DMS153 (cell line): ENCODE measurements around the gene ITPRIP.
A peak's percentile ranks its signal among the peaks of the same experiment; 100 is the strongest.

ENCODE experiments used
- DNase-seq: peaks from one replicate; lab custom pipeline; 2025; lab: John Stamatoyannopoulos, UW

The ITPRIP gene

DNA sequence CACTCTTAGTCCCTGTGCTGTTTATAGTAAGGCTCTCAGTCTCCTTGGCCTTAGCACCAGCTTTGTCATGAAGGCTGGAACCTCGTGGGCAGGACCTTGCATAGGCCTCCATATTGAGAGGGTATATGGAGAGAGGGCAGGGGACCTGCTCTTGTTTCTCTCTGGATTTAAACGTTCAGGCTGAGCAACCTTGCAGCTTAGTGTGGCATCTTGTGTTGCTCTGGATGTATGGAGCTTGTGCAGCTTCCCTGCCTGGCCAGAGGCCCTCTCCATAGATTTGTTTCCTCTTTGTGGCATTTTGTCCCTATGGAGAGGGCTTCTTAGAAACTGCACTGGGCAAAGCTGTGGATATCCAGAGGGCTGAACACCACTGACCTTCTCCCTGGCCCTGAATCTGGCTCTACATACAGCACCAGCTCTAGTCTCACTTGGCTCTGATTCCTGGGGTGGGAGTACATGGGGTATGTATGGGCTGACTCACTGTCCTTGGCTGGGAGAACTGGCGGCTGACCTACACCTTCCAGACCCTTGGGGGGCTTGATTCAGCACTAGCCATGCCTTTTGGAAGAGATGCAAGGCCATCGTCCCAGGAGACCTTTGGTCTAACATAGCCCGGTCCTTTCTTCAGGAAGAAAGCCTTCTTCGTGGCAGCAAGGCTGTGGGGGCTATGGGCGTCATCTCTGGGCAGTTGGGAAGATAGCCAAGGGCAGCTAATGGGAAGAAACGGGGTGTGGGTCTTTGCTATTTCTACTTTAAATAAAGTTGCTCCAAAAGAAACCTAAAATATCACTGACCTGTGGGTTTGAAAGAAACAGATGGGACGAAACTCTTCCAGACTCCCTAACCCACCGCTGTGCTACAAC, 30.5 kb downstream of the ITPRIP start:
- no peak for DNase-seq

- DNase-seq: no peak
Observed at GRCh38 chr10:104306897-104307296, 31.4 kb downstream of the ITPRIP start.

DNA sequence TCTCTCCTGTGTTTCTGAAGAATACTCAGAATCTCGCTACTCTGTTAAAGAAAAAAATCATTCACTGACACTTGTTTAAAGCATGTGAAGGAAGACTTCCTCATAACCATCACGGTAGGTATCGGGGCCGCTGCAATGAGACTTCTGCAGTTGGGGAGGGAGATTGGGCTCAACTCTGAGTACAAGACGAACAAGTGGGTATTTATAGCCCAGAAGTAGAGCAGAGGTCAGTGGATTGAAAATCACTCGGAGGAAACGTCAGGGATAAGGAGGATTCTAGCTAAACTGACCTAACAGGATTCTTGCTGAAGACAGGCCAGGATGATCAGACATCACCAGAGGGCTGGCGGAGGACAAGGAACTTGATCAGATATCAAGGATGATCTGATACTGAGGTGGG, 33.3 kb downstream of the ITPRIP start:
- no peak for DNase-seq

- DNase-seq: no peak
Observed at GRCh38 chr10:104304356-104304745, 33.9 kb downstream of the ITPRIP start.

GRCh38 chr10:104303594-104304355, 34.5 kb downstream of the ITPRIP start:
- no peak for DNase-seq

DNA sequence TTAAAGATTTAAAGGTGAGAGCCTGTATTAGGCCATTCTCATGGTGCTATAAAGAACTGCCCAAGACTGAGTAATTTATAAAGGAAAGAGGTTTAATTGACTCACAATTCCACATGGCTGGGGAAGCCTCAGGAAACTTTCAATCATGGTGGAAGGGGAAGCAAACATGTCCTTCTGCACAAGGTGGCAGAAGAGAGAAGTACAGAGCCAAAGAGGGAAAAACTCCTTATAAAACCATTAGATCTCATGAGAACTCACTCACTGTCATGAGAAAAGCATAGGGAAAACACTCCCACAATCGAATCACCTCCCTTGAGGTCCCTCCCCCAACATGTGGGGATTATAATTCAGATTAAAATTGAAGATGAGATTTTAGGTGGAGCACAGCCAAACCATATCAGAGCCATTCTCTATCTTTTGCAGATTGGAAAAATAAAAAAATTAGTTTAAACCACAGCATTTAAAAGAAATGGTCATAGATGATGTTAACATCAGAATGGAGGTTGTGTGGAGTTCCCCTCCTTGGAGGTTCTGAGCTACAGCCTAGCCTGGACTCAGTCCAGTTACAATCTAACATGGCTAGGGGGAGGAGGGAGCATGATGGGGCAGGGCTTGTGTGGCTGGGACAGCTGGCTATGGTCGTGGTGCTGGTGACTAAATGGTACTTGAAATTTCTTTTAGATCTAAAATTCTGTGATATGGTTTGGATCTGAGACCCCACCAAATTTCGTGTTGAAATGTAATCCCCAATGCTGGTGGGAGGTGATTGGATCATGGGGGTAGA, 36.2 kb downstream of the ITPRIP start:
- no peak for DNase-seq

- peak; percentile 93 for DNase-seq
Observed at GRCh38 chr10:104300736-104301292, 37.5 kb downstream of the ITPRIP start.

DNA sequence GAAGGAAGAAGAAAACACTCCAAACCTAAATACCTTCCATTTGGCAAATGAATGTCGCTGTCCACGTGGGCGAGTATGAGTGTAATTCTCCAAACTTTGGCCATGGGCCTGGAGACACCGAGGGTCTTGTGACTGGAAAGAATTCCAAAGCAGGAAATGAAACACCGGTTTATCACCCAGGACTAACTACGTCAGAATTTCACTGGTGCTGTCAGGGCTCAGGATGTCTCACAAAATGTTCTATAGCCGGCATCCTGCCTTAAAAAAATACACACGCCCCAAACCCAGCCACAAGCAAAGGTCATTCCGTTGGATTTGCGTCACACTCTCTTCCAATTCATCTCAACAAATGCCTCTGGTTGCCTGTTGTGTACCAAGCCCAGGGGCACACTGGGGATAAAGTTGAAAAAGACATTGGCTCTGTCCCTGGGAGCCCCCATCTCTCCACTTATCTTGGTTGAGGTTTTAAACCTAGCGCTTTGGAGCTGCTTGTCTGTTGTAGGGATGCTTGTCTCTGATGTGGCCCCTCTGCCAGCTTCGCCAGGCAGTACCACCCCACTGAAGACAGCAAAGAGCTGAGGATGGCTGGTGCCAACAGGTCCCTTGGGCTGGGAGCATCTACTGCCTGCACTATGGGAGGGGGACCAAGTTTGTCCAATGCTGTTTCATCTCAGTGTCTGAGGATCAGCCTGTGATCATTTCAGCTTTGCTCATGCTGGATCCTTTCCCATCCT, 38.1 kb downstream of the ITPRIP start:
- no peak for DNase-seq

- DNase-seq: no peak
Observed at GRCh38 chr10:104299031-104299904, 39.0 kb downstream of the ITPRIP start.

- DNase-seq: no peak
Observed at GRCh38 chr10:104297697-104298660, 40.3 kb downstream of the ITPRIP start.

DNA sequence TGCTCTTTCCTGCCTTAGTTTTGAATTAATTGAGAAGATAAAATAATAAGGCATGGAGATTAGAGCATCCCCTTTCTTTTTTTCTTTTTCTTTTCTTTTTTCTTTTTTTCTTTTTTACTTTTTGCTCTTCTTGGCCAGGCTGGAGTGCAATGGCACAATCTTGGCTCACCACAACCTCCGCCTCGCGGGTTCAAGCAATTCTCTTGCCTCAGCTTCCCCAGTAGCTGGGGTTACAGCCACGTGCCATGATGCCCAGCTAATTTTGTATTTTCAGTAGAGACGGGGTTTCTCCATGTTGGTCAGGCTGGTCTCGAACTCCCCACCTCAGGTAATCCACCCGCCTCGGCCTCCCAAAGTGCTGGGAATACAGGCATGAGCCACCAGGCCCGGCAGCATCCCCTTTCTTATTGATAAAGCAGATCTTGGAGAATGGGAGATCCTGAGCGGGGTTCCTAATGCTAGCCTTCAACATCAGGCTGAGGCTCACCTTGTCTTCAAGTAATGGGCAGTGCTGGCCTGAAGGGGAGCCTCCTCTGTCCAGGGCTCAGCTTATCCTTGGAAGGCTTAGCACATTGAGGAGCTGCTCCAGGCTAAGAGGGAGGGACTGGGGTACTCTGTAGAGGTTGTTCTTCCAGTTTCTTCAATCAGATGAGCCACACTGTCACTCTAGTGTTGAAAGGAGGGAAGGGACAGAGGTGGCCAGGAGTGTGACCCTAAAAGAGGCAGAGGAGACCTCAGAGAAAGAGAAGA, 41.4 kb downstream of the ITPRIP start:
- no peak for DNase-seq

GRCh38 chr10:104293781-104294321, 44.4 kb downstream of the ITPRIP start:
- DNase-seq: no peak

DNA sequence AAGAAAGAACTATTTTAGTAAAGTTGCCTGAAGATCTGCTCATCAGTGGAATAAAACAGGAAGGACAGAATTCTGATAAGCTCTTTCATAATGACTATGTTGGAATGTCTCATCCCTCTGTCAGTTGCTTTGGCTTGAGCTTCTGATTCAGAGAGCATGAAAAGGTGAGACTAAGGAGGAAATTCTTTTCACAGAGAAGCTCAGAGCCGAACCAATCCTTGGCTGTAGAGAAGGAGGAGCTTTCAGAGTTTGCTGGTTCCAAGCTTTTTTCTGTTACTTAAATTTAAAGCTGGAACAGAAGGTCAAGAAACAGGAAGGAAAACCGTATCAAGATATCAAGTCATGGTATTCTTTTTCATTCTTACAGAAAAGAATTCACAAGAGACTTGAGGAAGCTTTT, 45.3 kb downstream of the ITPRIP start:
- no peak for DNase-seq

- peak; percentile 87 for DNase-seq
Observed at GRCh38 chr10:104291439-104291951, 46.8 kb downstream of the ITPRIP start.

DNA sequence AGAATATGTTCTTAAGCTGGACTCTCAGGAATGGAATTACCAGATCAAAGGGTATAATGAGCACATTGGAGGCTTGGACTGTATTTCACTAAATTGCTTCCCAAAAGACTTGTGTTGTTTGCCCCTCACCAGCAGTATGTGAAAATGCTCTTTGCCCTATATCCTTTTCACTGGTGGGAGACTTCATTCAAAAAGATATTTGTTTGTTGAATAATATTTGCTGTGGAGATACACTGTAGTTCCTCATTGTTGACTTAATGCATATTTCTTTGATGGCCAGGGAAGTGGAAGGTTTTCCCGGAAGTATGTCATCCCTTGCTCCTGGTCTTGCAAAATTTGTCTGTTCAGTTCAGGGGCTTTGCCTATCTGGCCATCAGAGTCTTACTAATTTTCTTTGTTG, 49.9 kb downstream of the ITPRIP start:
- no peak for DNase-seq

- DNase-seq: no peak
Observed at GRCh38 chr10:104286939-104287338, 51.3 kb downstream of the ITPRIP start.

DNA sequence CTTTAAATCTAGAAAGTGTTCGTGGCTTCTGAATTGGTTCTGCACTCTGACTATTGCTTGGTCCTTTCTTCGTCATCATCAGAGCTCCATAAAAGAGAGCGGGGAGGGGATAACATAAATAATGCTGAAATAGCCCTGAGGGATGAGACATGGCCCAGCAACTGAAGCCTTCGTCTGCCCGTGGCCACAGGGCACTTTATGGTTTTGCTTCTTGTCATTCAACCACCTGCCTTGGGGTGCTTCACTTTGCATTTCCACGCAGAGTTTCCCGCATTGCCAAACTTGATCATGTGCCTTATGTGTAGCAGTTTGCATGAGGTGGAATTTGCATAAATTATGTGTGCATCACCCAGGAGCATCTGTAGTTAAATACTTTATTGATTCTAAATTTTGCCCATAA, 53.4 kb downstream of the ITPRIP start:
- DNase-seq: no peak

GRCh38 chr10:104281694-104282093, 56.6 kb downstream of the ITPRIP start:
- DNase-seq: no peak
